ENCODE measurements around the gene DSCAM. TPM values are rescaled to one million over a fixed set of nuclear protein-coding genes. Genes with fewer than 3 reads are reported as not detected.

DSCAM gene
- total and polyA plus RNA-seq, 2 donors (not counting 3 experiments of a cell fraction or from before 2014, with no cell fraction given), result not detected

DNA sequence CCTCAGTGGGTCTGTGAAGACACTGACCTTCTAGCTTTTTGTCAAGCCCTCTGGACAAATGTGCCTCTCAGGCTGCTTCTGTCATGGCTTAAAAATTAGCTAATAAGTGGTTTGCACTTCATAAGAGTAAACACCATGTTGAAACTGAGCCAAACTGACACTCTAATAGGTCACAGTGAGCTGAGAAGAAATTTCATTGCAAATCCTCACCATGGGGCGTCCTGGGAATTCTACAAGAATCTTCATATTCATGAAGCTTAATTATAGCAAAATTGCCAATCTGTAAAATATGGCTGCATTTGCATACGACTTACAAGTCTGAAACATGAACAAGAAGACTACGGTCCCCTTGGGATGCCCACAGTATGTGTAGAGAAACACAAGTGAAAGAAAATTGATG lies 188.6 kb downstream of the DSCAM start:
- no TSS peak for BruUV-seq (replicated peaks)
- peaks cover under 1% of the 10 kb centered on the region for H3K9me3 ChIP-seq (replicated peaks; ENCODE audit: control insufficient read depth, insufficient read depth, low read length)
- TF ChIP-seq EZH2 (IDR thresholded peaks at IDR 0.05; ENCODE audit: borderline replicate concordance, low read depth, low read length, severe bottlenecking) (no peak), POLR2AphosphoS5 (IDR thresholded peaks at IDR 0.05; ENCODE audit: insufficient read depth, low read depth, low read length) (no peak), MYC (IDR thresholded peaks at IDR 0.05; ENCODE audit: low read depth, low read length) (no peak), GATA2 (IDR thresholded peaks at IDR 0.05; ENCODE audit: insufficient read depth, insufficient read length, low read depth, low read length) (no peak), JUN (IDR thresholded peaks at IDR 0.05; ENCODE audit: borderline replicate concordance, insufficient read depth, insufficient read length, low read depth) (no peak), POLR2A (IDR thresholded peaks at IDR 0.05; ENCODE audit: low read depth, low read length) (no peak), CTCF (IDR thresholded peaks at IDR 0.05; ENCODE audit: extremely low read depth in 1 of 2, insufficient read depth in 1 of 2, low read depth in 1 of 2, low read length in 2 of 2) (no peak), FOS (IDR thresholded peaks at IDR 0.05; ENCODE audit: borderline replicate concordance, insufficient read depth, low read length) (no peak)
- TF ChIP-seq, protein P1, sequence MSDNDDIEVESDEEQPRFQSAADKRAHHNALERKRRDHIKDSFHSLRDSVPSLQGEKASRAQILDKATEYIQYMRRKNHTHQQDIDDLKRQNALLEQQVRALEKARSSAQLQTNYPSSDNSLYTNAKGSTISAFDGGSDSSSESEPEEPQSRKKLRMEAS (IDR thresholded peaks at IDR 0.05; ENCODE audit: insufficient read depth, insufficient read length), result no peak
- H3K9me1 ChIP-seq (replicated peaks; ENCODE audit: control insufficient read depth, extremely low read depth, insufficient read depth, low read length), result no peaks in the 10 kb centered on the region
- no peak overlapping the region for H2AFZ ChIP-seq (ENCODE audit: low read depth, low read length)
- H3K9ac ChIP-seq (replicated peaks; ENCODE audit: extremely low read depth, insufficient read depth, low read length), result no peak overlapping the region
- ChIA-PET CTCF (no interaction called here), POLR2A (no interaction called here)
- no peaks in the 10 kb centered on the region for H3K4me1 ChIP-seq (ENCODE audit: control insufficient read depth, extremely low read depth, insufficient read depth, low read length)
- intact Hi-C loops (cut with micrococcal nuclease), result no loop called here
- H3K27me3 ChIP-seq (ENCODE audit: control insufficient read depth in 2 of 2, insufficient read depth in 2 of 2, low read length in 2 of 2), result no peaks in the 10 kb centered on the region
- no peaks in the 10 kb centered on the region for H3K79me2 ChIP-seq (ENCODE audit: control insufficient read depth, insufficient read depth, low read length)
- no peak overlapping the region for H3K4me3 ChIP-seq (replicated peaks in 1 of 3; ENCODE audit: insufficient read depth in 1 of 3, low read depth in 1 of 3, low read length in 3 of 3)
- no peak overlapping the region for H3K27ac ChIP-seq (ENCODE audit: insufficient read depth, low read depth, low read length)
- H3K4me2 ChIP-seq (ENCODE audit: insufficient read depth, low read length), result no peak overlapping the region
- H3K36me3 ChIP-seq (ENCODE audit: control insufficient read depth in 2 of 2, extremely low read depth in 1 of 2, insufficient read depth in 2 of 2, low read length in 2 of 2), result no peaks in the 10 kb centered on the region
- dilution Hi-C loops (cut with MboI; ENCODE audit: extremely low pct_ligation_motif_present, low sequenced_read_pairs), result no loop called here
- DNase-seq (ENCODE audit: low read depth, low spot score), result no peak
- FAIRE-seq, result no peak
- no peaks in the 10 kb centered on the region for H4K20me1 ChIP-seq (replicated peaks; ENCODE audit: control insufficient read depth, extremely low read depth, insufficient read depth, low read length)
